GM21381 (cell line): ENCODE results near the gene GJC3.
A peak's percentile ranks its signal among the peaks of the same experiment; 100 is the strongest.
"Not testable (repeated sequence)": the region's sequence is repeated elsewhere in the genome, so short reads cannot be mapped to it uniquely, and the experiment has no call there.

Experiments
- ATAC-seq: cut with Tn5 transposase; IDR thresholded peaks from one replicate; pipeline ENCODE4 v1.9.1; 2021; ENCODE audit warnings: mild to moderate bottlenecking, moderate library complexity; ENCODE audit not compliant: unreplicated experiment

GJC3 gene

GRCh38 chr7:99930376-99930775, 956 bp upstream of the GJC3 start:
- no peak for ATAC-seq

- ATAC-seq, result no peak
Measured at GRCh38 chr7:99929730-99930053, 272 bp upstream of the GJC3 start.

- no peak for ATAC-seq
Measured at GRCh38 chr7:99928188-99928587, 1.2 kb downstream of the GJC3 start.

- no peak for ATAC-seq
Measured at GRCh38 chr7:99927536-99927935, 1.9 kb downstream of the GJC3 start.

- ATAC-seq, result no peak
Measured at GRCh38 chr7:99926321-99926720, 3.1 kb downstream of the GJC3 start.

- ATAC-seq, result no peak
Measured at GRCh38 chr7:99923200-99923599, 6.2 kb downstream of the GJC3 start.

GRCh38 chr7:99920149-99920548, 9.3 kb downstream of the GJC3 start:
- ATAC-seq, result no peak

GRCh38 chr7:99919814-99920112, 9.7 kb downstream of the GJC3 start:
- ATAC-seq, result no peak

GRCh38 chr7:99918959-99919813, 10.2 kb downstream of the GJC3 start, which contains the start of gene TRIM4:
TRIM4 (minus strand) TSS chr7:99919530; CDS start chr7:99919401, 129 bp downstream.
- peak; percentile 96 for ATAC-seq

GRCh38 chr7:99910976-99911375, 18.4 kb downstream of the GJC3 start:
- no peak for ATAC-seq

GRCh38 chr7:99901581-99901980, 27.8 kb downstream of the GJC3 start:
- no peak for ATAC-seq

- no peak for ATAC-seq
Measured at GRCh38 chr7:99899830-99900519, 29.4 kb downstream of the GJC3 start.

- ATAC-seq, result no peak
Measured at GRCh38 chr7:99898836-99899235, 30.6 kb downstream of the GJC3 start.

GRCh38 chr7:99898023-99898357, 31.4 kb downstream of the GJC3 start:
- no peak for ATAC-seq

- ATAC-seq, result no peak
Measured at GRCh38 chr7:99897322-99898022, 31.9 kb downstream of the GJC3 start.

- no peak for ATAC-seq
Measured at GRCh38 chr7:99894738-99895137, 34.7 kb downstream of the GJC3 start.

GRCh38 chr7:99893280-99893679, 36.1 kb downstream of the GJC3 start:
- no peak for ATAC-seq

- not testable (repeated sequence) for ATAC-seq
Measured at GRCh38 chr7:99890348-99890747, 39.1 kb downstream of the GJC3 start.

GRCh38 chr7:99888366-99888765, 41.1 kb downstream of the GJC3 start:
- not testable (repeated sequence) for ATAC-seq

GRCh38 chr7:99881370-99881769, 48.0 kb downstream of the GJC3 start:
- ATAC-seq, result no peak

GRCh38 chr7:99876933-99877332, 52.5 kb downstream of the GJC3 start, which contains the start of gene OR2AE1:
OR2AE1 (minus strand) TSS chr7:99877033; CDS start chr7:99877033, 0 bp downstream.
- no peak for ATAC-seq

GRCh38 chr7:99876491-99876890, 52.9 kb downstream of the GJC3 start:
- no peak for ATAC-seq
